HepG2 (cell line): ENCODE measurements around the gene CES5A. TPM values are rescaled to one million over a fixed set of nuclear protein-coding genes. Genes with fewer than 3 reads are reported as not detected.

ENCODE experiments used
- ARNTL ChIP-seq: sonication (generic); formaldehyde crosslinking; IDR thresholded peaks from 2 replicates; pipeline ENCODE4 v1.4.0; 2020; ENCODE audit warnings: mild to moderate bottlenecking, missing genetic modification reagents
- HES4 ChIP-seq: sonication (generic); formaldehyde crosslinking; IDR thresholded peaks from 2 replicates; pipeline ENCODE4 v1.9.0; 2021; ENCODE audit warnings: mild to moderate bottlenecking, missing genetic modification reagents, borderline replicate concordance
- HNRNPUL1 ChIP-seq: fragments of 200-400 bp; formaldehyde crosslinking; IDR thresholded peaks from 2 replicates; pipeline ENCODE4 v1.6.1; 2017; ENCODE audit warnings: low read depth, mild to moderate bottlenecking, low read length, moderate library complexity
- MAFG ChIP-seq: sonication (generic); formaldehyde crosslinking; IDR thresholded peaks from 2 replicates; pipeline ENCODE4 v1.5.1; 2020; ENCODE audit warnings: mild to moderate bottlenecking, missing genetic modification reagents
- NFKB2 ChIP-seq: sonication (generic); formaldehyde crosslinking; IDR thresholded peaks from 2 replicates; pipeline ENCODE4 v1.4.0; 2020; ENCODE audit warnings: missing genetic modification reagents, borderline replicate concordance
- NR2C2 ChIP-seq: sonication (generic); formaldehyde crosslinking; IDR thresholded peaks from 2 replicates; pipeline ENCODE4 v1.4.0; 2020; ENCODE audit warnings: missing genetic modification reagents, mild to moderate bottlenecking, moderate library complexity, borderline replicate concordance
- NRL ChIP-seq: sonication (generic); formaldehyde crosslinking; IDR thresholded peaks from 2 replicates; pipeline ENCODE4 v1.5.0; 2020; ENCODE audit warnings: missing genetic modification reagents, mild to moderate bottlenecking, moderate library complexity, borderline replicate concordance
- SALL2 ChIP-seq: sonication (generic); formaldehyde crosslinking; IDR thresholded peaks from 2 replicates; pipeline ENCODE4 v1.8.1; 2023; ENCODE audit warnings: mild to moderate bottlenecking, missing genetic modification reagents, inconsistent platforms
- SOX13 ChIP-seq, 3 experiments: fragments of 450-650 bp in 1 of 3; sonication (generic) in 1 of 3; formaldehyde crosslinking in 1 of 3; IDR thresholded peaks in 2 of 3; conservative IDR thresholded peaks in 1 of 3; 2 replicates each; pipeline versions ENCODE4 v1.5.0 to v1.6.1; 2016 to 2020; ENCODE audit warnings: antibody characterized with exemption in 1 of 3, mild to moderate bottlenecking in 1 of 3, missing compliant biosample characterization in 1 of 3, missing genetic modification reagents in 1 of 3, moderate library complexity in 1 of 3
- TMF1 ChIP-seq: sonication (generic); formaldehyde crosslinking; IDR thresholded peaks from 2 replicates; pipeline ENCODE4 v1.8.1; 2022; ENCODE audit warnings: low read depth, missing genetic modification reagents
- YEATS2 ChIP-seq: sonication (generic); formaldehyde crosslinking; IDR thresholded peaks from 2 replicates; pipeline ENCODE4 v1.4.0; 2020; ENCODE audit warnings: missing genetic modification reagents, borderline replicate concordance
- ZFP37 ChIP-seq: sonication (generic); formaldehyde crosslinking; IDR thresholded peaks from 2 replicates; pipeline ENCODE4 v1.4.0; 2020; ENCODE audit warnings: missing genetic modification reagents, borderline replicate concordance
- ZFY ChIP-seq: sonication (generic); formaldehyde crosslinking; IDR thresholded peaks from 2 replicates; pipeline ENCODE4 v1.4.0; 2020; ENCODE audit warnings: missing genetic modification reagents
- ZNF367 ChIP-seq: sonication (generic); formaldehyde crosslinking; IDR thresholded peaks from 2 replicates; pipeline ENCODE4 v1.4.0; 2020; ENCODE audit warnings: missing genetic modification reagents, borderline replicate concordance
- polyA plus RNA-seq, 8 experiments: library from polyadenylated mRNA; depleted of rRNA in 3 of 8; stranded (reverse) in 7 of 8; unstranded in 1 of 8; fragments of >200 nt; fragmentation: Illumina TruSeq in 4 of 8; extraction: Trizol in 4 of 8; gene quantifications; 2 replicates each; pipeline versions ENCODE4 v1.2.1 to v1.2.3, GENCODE V29; 2011 to 2016; ENCODE audit warnings: low read depth in 4 of 8, missing spikeins in 1 of 8, mixed read lengths in 1 of 8; ENCODE audit not compliant: insufficient read depth in 1 of 8
- total RNA-seq, 5 experiments: library from RNA; depleted of rRNA; stranded (reverse); fragments of >200 nt; fragmentation: Illumina TruSeq; extraction: Trizol; gene quantifications; 2 replicates each; pipeline ENCODE4 v1.2.3, GENCODE V29; 2016; ENCODE audit warnings: low read depth in 1 of 5
- TF ChIP-seq, protein P1 (sequence below): sonication (generic); formaldehyde crosslinking; IDR thresholded peaks from 2 replicates; pipeline ENCODE4 v1.4.0; 2020; ENCODE audit warnings: mild to moderate bottlenecking, missing genetic modification reagents
- TF ChIP-seq, protein P2 (sequence below): sonication (generic); formaldehyde crosslinking; IDR thresholded peaks from 2 replicates; pipeline ENCODE4 v1.4.0; 2020; ENCODE audit warnings: mild to moderate bottlenecking, missing genetic modification reagents
- TF ChIP-seq, protein P3 (sequence below): sonication (generic); formaldehyde crosslinking; IDR thresholded peaks from 2 replicates; pipeline ENCODE4 v1.4.0; 2020; ENCODE audit warnings: missing genetic modification reagents, borderline replicate concordance
- TF ChIP-seq, protein P4 (sequence below): sonication (generic); formaldehyde crosslinking; IDR thresholded peaks from 2 replicates; pipeline ENCODE4 v1.9.0; 2021; ENCODE audit warnings: missing genetic modification reagents, borderline replicate concordance

Gene CES5A
- total and polyA plus RNA-seq, 2 of the 13 experiments (the other 11 are each of a cell fraction or from before 2014, with no cell fraction given), result not detected

DNA sequence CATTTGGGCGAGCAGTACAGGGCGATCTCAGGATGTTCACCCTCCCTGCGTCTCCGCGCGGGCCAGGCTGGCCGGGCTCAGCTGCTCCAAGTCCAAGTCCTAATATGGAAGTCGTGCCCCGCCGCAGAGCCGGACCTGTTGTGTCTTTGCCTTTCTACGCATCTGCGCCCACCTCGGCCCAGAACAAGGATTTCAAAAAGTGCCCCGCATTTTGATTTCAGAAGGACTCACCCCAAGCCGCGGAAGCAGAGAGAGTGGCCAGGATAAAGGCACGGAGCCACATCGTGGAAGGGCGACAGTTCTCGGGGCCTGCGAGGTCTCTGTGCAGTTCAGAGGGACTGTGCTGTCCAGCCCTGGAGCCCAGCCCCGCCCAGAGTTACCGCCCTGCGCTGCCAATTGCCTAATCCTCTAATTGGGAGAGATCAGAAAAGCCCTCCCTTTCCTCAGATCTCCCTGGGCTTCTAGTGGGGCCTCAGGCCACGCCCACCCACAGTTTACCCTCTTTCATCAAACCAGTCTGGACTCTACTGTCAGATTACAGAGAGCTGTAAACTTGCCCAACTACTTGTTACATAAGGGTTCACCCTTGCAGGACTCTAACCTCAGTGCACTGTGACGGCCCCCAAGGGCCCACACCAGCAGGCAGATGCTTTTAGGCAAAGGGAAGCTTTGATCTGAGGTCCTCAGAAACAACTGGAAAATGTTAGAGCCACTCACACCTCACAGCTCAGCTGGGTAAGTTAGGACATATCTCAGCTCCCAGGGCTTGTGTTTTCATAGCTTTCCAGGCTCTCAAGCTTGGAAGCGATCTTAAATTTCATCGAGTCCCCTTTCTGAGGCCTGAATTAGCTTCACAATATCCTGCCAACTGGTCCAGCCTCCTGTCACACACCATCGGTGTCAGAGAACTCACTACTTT is 42.1 kb downstream of the CES5A start, which contains the start of gene CES1 (continued):
- TF ChIP-seq, protein P1, sequence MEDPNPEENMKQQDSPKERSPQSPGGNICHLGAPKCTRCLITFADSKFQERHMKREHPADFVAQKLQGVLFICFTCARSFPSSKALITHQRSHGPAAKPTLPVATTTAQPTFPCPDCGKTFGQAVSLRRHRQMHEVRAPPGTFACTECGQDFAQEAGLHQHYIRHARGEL, result no peak
- 0 out of 2 replicates have a peak, but pooled peaks have one; percentile 51 for TF ChIP-seq NR2C2 (CRISPR knock-in tag)
- TF ChIP-seq NFKB2, result no peak; the same call in 1 of the 2 replicates
- no peak; the same call in 1 of the 2 replicates for TF ChIP-seq SOX13 (IDR thresholded peaks at IDR 0.05)
- peak in 1 of 2 experiments; percentile 74; a peak in 2 of 4 replicates for TF ChIP-seq SOX13 (CRISPR knock-in tag; conservative IDR thresholded peaks at IDR 0.05 in 1 of 2, IDR thresholded peaks at IDR 0.05 in 1 of 2)
- no peak for TF ChIP-seq MAFG (CRISPR knock-in tag)
- no peak for TF ChIP-seq HES4 (CRISPR knock-in tag)
- TF ChIP-seq, protein P2, sequence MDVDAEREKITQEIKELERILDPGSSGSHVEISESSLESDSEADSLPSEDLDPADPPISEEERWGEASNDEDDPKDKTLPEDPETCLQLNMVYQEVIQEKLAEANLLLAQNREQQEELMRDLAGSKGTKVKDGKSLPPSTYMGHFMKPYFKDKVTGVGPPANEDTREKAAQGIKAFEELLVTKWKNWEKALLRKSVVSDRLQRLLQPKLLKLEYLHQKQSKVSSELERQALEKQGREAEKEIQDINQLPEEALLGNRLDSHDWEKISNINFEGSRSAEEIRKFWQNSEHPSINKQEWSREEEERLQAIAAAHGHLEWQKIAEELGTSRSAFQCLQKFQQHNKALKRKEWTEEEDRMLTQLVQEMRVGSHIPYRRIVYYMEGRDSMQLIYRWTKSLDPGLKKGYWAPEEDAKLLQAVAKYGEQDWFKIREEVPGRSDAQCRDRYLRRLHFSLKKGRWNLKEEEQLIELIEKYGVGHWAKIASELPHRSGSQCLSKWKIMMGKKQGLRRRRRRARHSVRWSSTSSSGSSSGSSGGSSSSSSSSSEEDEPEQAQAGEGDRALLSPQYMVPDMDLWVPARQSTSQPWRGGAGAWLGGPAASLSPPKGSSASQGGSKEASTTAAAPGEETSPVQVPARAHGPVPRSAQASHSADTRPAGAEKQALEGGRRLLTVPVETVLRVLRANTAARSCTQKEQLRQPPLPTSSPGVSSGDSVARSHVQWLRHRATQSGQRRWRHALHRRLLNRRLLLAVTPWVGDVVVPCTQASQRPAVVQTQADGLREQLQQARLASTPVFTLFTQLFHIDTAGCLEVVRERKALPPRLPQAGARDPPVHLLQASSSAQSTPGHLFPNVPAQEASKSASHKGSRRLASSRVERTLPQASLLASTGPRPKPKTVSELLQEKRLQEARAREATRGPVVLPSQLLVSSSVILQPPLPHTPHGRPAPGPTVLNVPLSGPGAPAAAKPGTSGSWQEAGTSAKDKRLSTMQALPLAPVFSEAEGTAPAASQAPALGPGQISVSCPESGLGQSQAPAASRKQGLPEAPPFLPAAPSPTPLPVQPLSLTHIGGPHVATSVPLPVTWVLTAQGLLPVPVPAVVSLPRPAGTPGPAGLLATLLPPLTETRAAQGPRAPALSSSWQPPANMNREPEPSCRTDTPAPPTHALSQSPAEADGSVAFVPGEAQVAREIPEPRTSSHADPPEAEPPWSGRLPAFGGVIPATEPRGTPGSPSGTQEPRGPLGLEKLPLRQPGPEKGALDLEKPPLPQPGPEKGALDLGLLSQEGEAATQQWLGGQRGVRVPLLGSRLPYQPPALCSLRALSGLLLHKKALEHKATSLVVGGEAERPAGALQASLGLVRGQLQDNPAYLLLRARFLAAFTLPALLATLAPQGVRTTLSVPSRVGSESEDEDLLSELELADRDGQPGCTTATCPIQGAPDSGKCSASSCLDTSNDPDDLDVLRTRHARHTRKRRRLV (CRISPR knock-in tag), result no peak
- no peak for TF ChIP-seq SALL2 (CRISPR knock-in tag)
- no peak for TF ChIP-seq TMF1 (CRISPR knock-in tag)
- TF ChIP-seq ARNTL (CRISPR knock-in tag), result peak; percentile 56; the same call in 1 of the 2 replicates
- TF ChIP-seq ZFY (CRISPR knock-in tag), result no peak
- TF ChIP-seq, protein P3, sequence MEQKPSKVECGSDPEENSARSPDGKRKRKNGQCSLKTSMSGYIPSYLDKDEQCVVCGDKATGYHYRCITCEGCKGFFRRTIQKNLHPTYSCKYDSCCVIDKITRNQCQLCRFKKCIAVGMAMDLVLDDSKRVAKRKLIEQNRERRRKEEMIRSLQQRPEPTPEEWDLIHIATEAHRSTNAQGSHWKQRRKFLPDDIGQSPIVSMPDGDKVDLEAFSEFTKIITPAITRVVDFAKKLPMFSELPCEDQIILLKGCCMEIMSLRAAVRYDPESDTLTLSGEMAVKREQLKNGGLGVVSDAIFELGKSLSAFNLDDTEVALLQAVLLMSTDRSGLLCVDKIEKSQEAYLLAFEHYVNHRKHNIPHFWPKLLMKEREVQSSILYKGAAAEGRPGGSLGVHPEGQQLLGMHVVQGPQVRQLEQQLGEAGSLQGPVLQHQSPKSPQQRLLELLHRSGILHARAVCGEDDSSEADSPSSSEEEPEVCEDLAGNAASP (CRISPR knock-in tag), result peak; percentile 79
- TF ChIP-seq, protein P4, sequence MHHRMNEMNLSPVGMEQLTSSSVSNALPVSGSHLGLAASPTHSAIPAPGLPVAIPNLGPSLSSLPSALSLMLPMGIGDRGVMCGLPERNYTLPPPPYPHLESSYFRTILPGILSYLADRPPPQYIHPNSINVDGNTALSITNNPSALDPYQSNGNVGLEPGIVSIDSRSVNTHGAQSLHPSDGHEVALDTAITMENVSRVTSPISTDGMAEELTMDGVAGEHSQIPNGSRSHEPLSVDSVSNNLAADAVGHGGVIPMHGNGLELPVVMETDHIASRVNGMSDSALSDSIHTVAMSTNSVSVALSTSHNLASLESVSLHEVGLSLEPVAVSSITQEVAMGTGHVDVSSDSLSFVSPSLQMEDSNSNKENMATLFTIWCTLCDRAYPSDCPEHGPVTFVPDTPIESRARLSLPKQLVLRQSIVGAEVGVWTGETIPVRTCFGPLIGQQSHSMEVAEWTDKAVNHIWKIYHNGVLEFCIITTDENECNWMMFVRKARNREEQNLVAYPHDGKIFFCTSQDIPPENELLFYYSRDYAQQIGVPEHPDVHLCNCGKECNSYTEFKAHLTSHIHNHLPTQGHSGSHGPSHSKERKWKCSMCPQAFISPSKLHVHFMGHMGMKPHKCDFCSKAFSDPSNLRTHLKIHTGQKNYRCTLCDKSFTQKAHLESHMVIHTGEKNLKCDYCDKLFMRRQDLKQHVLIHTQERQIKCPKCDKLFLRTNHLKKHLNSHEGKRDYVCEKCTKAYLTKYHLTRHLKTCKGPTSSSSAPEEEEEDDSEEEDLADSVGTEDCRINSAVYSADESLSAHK (CRISPR knock-in tag), result no peak
- TF ChIP-seq HNRNPUL1, result no peak
- peak; percentile 66; the same call in 1 of the 2 replicates for TF ChIP-seq ZFP37 (CRISPR knock-in tag)
- peak; percentile 64; the same call in 1 of the 2 replicates for TF ChIP-seq YEATS2 (CRISPR knock-in tag)
- no peak for TF ChIP-seq ZNF367
- TF ChIP-seq NRL, result peak; percentile 76; the same call in 1 of the 2 replicates
